Fibroblast of lung (primary cell): ENCODE measurements around the gene ATP8A2. TPM values are rescaled to one million over a fixed set of nuclear protein-coding genes. Genes with fewer than 3 reads are reported as not detected.
A peak's percentile ranks its signal among the peaks of the same experiment; 100 is the strongest.

Source experiments
- DNase-seq, 2 donors: peaks; one replicate each; pipeline versions ENCODE4 v3.0.0 to v3.0.0-alpha.2; 2010; ENCODE audit warnings: low read depth in 2 of 2
- H2AFZ ChIP-seq: 2 replicates; pipeline ENCODE4 v1.5.1; 2012; ENCODE audit warnings: low read length, control low read depth, inconsistent platforms
- H3K27ac ChIP-seq: 2 replicates; pipeline ENCODE4 v1.5.1; 2011; ENCODE audit warnings: low read length, control low read depth; ENCODE audit not compliant: insufficient read depth
- H3K27me3 ChIP-seq: 2 replicates; pipeline ENCODE4 v1.5.1; 2011; ENCODE audit warnings: mild to moderate bottlenecking, low read length; ENCODE audit not compliant: control insufficient read depth, insufficient read depth
- H3K36me3 ChIP-seq: 2 replicates; pipeline ENCODE4 v1.5.1; 2011; ENCODE audit warnings: low read length; ENCODE audit not compliant: control insufficient read depth, insufficient read depth
- H3K4me1 ChIP-seq: 2 replicates; pipeline ENCODE4 v1.5.1; 2011; ENCODE audit warnings: low read length; ENCODE audit not compliant: control insufficient read depth, insufficient read depth; ENCODE audit errors: extremely low read depth
- H3K4me2 ChIP-seq: 2 replicates; pipeline ENCODE4 v1.5.1; 2011; ENCODE audit warnings: low read length, control low read depth; ENCODE audit not compliant: insufficient read depth; ENCODE audit errors: extremely low read depth
- H3K4me3 ChIP-seq, 4 experiments: fragments of 200-600 bp in 1 of 4; sonication (generic) in 1 of 4; replicated peaks in 1 of 4; 2 replicates each; pipeline ENCODE4 v1.5.1; 2011 to 2016; ENCODE audit warnings: low read length in 4 of 4, low read depth in 3 of 4, mild to moderate bottlenecking in 3 of 4, control low read depth in 2 of 4, inconsistent platforms in 1 of 4, mixed read lengths in 1 of 4; ENCODE audit not compliant: insufficient read depth in 1 of 4; ENCODE audit errors: control extremely low read depth in 1 of 4
- H3K79me2 ChIP-seq: 2 replicates; pipeline ENCODE4 v1.5.1; 2012; ENCODE audit warnings: mild to moderate bottlenecking, low read length, inconsistent platforms; ENCODE audit not compliant: control insufficient read depth, insufficient read depth
- H3K9ac ChIP-seq: 2 replicates; pipeline ENCODE4 v1.5.1; 2011; ENCODE audit warnings: mild to moderate bottlenecking, low read length, control low read depth; ENCODE audit not compliant: insufficient read depth
- H3K9me3 ChIP-seq: 2 replicates; pipeline ENCODE4 v1.5.1; 2012; ENCODE audit warnings: low read depth, low read length; ENCODE audit not compliant: control insufficient read depth, insufficient read depth
- H4K20me1 ChIP-seq: 2 replicates; pipeline ENCODE4 v1.5.1; 2011; ENCODE audit warnings: low read length; ENCODE audit not compliant: control insufficient read depth, insufficient read depth; ENCODE audit errors: extremely low read depth
- CTCF ChIP-seq, 2 donors: IDR thresholded peaks in 1 of 2; conservative IDR thresholded peaks in 1 of 2; 1 replicate in 1 of 2; 2 replicates in 1 of 2; pipeline ENCODE4 v1.5.1; 2011 to 2012; ENCODE audit warnings: low read length in 2 of 2, control low read depth in 1 of 2, inconsistent platforms in 1 of 2, low read depth in 1 of 2, mild to moderate bottlenecking in 1 of 2
- EZH2 ChIP-seq: IDR thresholded peaks from 2 replicates; pipeline ENCODE4 v1.5.1; 2012; ENCODE audit warnings: low read length, control low read depth, mild to moderate bottlenecking; ENCODE audit errors: missing control alignments
- polyA plus RNA-seq, 2 donors: library from polyadenylated mRNA; depleted of rRNA in 1 of 2; stranded (reverse) in 1 of 2; unstranded in 1 of 2; fragments of >200 nt; gene quantifications; 2 replicates each; pipeline ENCODE4 v1.2.1, GENCODE V29; 2011 to 2012; ENCODE audit warnings: missing spikeins in 1 of 2
- total RNA-seq: library from RNA; depleted of rRNA; stranded (reverse); fragments of >200 nt; gene quantifications from 2 replicates; pipeline ENCODE4 v1.2.1, GENCODE V29; 2014

The ATP8A2 gene
- total and polyA plus RNA-seq, 2 donors (not counting 1 experiment from before 2014, with no cell fraction given), result under 0.01 to 0.01 TPM

DNA sequence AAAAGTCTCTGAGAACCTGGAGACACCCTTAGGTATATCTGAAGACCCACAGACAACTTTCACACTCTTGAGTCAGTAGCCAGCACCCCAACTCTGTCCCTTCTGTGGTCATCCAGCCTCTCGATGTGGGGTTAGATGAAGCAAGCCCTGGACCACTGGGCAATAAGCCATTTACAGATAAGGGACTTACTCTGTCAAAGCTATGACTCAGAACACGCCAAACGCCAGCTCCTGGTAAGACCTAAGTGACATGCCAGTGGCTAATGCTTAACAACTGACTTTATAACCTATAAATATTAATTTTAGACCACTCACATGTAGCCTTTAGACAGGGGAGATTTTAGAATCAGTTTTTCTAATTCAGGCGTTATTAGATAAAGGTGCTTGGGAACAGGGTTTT lies 594.3 kb downstream of the ATP8A2 start:
- no peaks in the 10 kb centered on the region for H3K36me3 ChIP-seq
- H3K9me3 ChIP-seq, result no peaks in the 10 kb centered on the region
- no peaks in the 10 kb centered on the region for H3K4me1 ChIP-seq
- H3K9ac ChIP-seq, result no peak overlapping the region
- DNase-seq, result peak in 1 of 2 donors; percentile 68
- H4K20me1 ChIP-seq, result no peaks in the 10 kb centered on the region
- no peaks in the 10 kb centered on the region for H3K79me2 ChIP-seq
- no peak overlapping the region for H3K27ac ChIP-seq
- H3K4me2 ChIP-seq, result no peak overlapping the region
- TF ChIP-seq CTCF (conservative IDR thresholded peaks at IDR 0.05 in 1 of 2, IDR thresholded peaks at IDR 0.05 in 1 of 2; ENCODE audit: low read depth in 1 of 2, low read length in 2 of 2), result no peak
- H2AFZ ChIP-seq, result no peak overlapping the region
- no peak overlapping the region for H3K4me3 ChIP-seq
- H3K27me3 ChIP-seq, result no peaks in the 10 kb centered on the region

DNA sequence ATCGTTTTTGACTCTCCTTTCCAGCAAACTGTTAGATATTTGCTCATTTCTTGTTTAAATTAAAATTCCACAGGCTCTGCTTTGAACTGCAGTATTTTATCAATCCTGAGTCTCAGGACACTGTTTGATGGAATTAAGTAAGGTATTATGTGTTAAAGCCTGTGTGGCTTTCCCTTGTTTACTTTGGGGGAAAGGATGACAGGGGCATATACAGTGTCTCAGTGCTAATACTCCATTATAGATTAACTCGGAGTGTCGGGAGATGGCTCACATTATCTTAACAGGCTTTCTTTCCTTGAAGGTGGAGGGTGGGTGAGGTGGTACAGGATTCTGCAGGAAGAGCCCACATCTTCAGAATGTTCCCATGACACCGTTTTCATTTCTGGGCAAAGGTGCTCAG lies 595.4 kb downstream of the ATP8A2 start:
- Histone ChIP-seq H3K4me1 (no peaks in the 10 kb centered on the region), H3K27me3 (no peaks in the 10 kb centered on the region), H3K4me2 (no peak overlapping the region), H4K20me1 (no peaks in the 10 kb centered on the region), H3K9ac (no peak overlapping the region), H3K4me3 (no peak overlapping the region), H3K27ac (no peak overlapping the region), H3K9me3 (no peaks in the 10 kb centered on the region), H2AFZ (no peak overlapping the region), H3K36me3 (no peaks in the 10 kb centered on the region), H3K79me2 (no peaks in the 10 kb centered on the region)
- DNase-seq, result no peak
- TF ChIP-seq CTCF (conservative IDR thresholded peaks at IDR 0.05 in 1 of 2, IDR thresholded peaks at IDR 0.05 in 1 of 2; ENCODE audit: low read depth in 1 of 2, low read length in 2 of 2), result no peak

DNA sequence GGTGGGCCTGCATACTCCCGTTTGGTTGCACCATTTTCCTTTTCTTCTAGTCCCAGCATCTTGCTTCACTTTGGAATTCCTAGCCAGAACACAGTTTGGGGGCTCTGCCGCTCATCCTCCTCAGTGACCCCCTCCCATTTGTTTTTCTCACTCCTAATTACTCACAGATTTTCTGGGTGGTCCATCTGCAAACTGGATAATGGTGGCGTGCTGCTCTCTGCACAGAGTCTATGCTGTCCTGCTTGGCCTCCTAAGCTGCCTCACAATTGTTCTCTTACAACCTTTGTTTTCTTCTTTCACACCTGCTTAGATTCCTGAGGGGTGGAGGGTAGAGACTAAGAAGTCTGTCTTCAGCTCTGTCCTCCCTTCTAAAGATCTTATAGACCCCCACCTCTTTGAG lies 599.3 kb downstream of the ATP8A2 start:
- H3K9me3 ChIP-seq, result no peaks in the 10 kb centered on the region
- no peaks in the 10 kb centered on the region for H3K27me3 ChIP-seq
- TF ChIP-seq EZH2 (no peak), CTCF (conservative IDR thresholded peaks at IDR 0.05 in 1 of 2, IDR thresholded peaks at IDR 0.05 in 1 of 2; ENCODE audit: low read depth in 1 of 2, low read length in 2 of 2) (no peak)
- H3K9ac ChIP-seq, result no peak overlapping the region
- no peak overlapping the region for H3K27ac ChIP-seq
- no peak overlapping the region for H3K4me2 ChIP-seq
- no peak overlapping the region for H2AFZ ChIP-seq
- H3K36me3 ChIP-seq, result no peaks in the 10 kb centered on the region
- DNase-seq, result no peak
- H3K79me2 ChIP-seq, result no peaks in the 10 kb centered on the region
- H4K20me1 ChIP-seq, result no peaks in the 10 kb centered on the region
- no peak overlapping the region for H3K4me3 ChIP-seq
- no peaks in the 10 kb centered on the region for H3K4me1 ChIP-seq
